Sigmoid colon (tissue), 4 donors: ENCODE data around the gene KLHL35.

Source experiments
- EP300 ChIP-seq, 4 donors: sonication (generic); formaldehyde crosslinking; IDR thresholded peaks; one replicate each; pipeline ENCODE4 v1.6.1; 2017; ENCODE audit warnings: antibody characterized with exemption in 4 of 4
- POLR2A ChIP-seq, 2 donors: fragments of 450-650 bp; IDR thresholded peaks; one replicate each; pipeline ENCODE4 v1.6.1; 2016; ENCODE audit warnings: antibody characterized with exemption in 2 of 2, mild to moderate bottlenecking in 2 of 2, moderate library complexity in 2 of 2
- POLR2AphosphoS5 ChIP-seq, 4 donors: sonication (generic); formaldehyde crosslinking; IDR thresholded peaks; one replicate each; pipeline ENCODE4 v1.6.1; 2017; ENCODE audit warnings: antibody characterized with exemption in 4 of 4
- TF ChIP-seq, protein P1 (sequence below), 4 experiments: fragments of 450-650 bp in 3 of 4; fragments of 200-600 bp in 1 of 4; IDR thresholded peaks; one replicate each; pipeline ENCODE4 v1.5.1; 2016 to 2019; ENCODE audit warnings: antibody characterized with exemption in 4 of 4, mild to moderate bottlenecking in 3 of 4, moderate library complexity in 2 of 4

DNA sequence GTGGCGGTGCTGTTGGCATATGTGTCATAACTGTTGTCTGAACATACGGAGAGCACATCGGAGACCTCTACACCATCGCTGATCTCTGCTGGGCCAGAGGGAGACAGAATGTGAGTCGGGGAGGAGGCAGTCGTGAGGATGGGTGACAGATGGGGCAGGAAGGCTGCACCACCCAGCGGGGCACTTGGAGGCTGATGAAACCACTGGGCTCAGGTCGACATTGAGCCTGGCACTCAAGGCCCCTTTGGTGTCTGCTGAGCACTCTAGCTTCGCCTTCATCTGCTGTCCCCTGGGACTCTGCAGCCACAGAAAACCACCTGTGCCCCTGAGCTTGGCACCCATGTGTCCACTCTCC, 2.5 kb upstream of the KLHL35 start:
- TF ChIP-seq, protein P1, sequence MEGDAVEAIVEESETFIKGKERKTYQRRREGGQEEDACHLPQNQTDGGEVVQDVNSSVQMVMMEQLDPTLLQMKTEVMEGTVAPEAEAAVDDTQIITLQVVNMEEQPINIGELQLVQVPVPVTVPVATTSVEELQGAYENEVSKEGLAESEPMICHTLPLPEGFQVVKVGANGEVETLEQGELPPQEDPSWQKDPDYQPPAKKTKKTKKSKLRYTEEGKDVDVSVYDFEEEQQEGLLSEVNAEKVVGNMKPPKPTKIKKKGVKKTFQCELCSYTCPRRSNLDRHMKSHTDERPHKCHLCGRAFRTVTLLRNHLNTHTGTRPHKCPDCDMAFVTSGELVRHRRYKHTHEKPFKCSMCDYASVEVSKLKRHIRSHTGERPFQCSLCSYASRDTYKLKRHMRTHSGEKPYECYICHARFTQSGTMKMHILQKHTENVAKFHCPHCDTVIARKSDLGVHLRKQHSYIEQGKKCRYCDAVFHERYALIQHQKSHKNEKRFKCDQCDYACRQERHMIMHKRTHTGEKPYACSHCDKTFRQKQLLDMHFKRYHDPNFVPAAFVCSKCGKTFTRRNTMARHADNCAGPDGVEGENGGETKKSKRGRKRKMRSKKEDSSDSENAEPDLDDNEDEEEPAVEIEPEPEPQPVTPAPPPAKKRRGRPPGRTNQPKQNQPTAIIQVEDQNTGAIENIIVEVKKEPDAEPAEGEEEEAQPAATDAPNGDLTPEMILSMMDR (IDR thresholded peaks at IDR 0.05) = no peak
- TF ChIP-seq EP300 (IDR thresholded peaks at IDR 0.05) (no peak), POLR2A (IDR thresholded peaks at IDR 0.05) (no peak), POLR2AphosphoS5 (IDR thresholded peaks at IDR 0.05) (no peak)
